ENCODE data around the gene DLGAP5. TPM values are rescaled to one million over a fixed set of nuclear protein-coding genes. Genes with fewer than 3 reads are reported as not detected.
A peak's percentile ranks its signal among the peaks of the same experiment; 100 is the strongest.

Gene DLGAP5
- total RNA-seq, 1 experiment from 2014 or later = 118 TPM

- no peaks in the 10 kb centered on the region for H3K4me1 ChIP-seq (ENCODE audit: insufficient read depth, low read length)
- H3K23me2 ChIP-seq (ENCODE audit: insufficient read length, low read depth, low read length, poor library complexity, severe bottlenecking) = peaks cover 12% of the 10 kb centered on the region
- H3K27me3 ChIP-seq (ENCODE audit: insufficient read depth, low read length) = peaks cover 6% of the 10 kb centered on the region; the same call in 1 of the 2 replicates
- H4K91ac ChIP-seq (ENCODE audit: insufficient read length, low read depth, low read length) = no peak overlapping the region
- Mint-ChIP-seq H3K4me1 (peaks cover 5% of the 10 kb centered on the region in 2 experiments), H3K27ac (peak overlapping the region in 1 of 3 experiments; percentile 44; a peak in 1 of 7 replicates), H3K9me3 (no peaks in the 10 kb centered on the region), H3K36me3 (ENCODE audit: insufficient read depth in 1 of 3, low read depth in 3 of 3) (no peaks in the 10 kb centered on the region), H3K4me3 (no peak overlapping the region), H3K27me3 (ENCODE audit: low read depth) (peaks cover 30% of the 10 kb centered on the region)
- no peak overlapping the region for H2BK12ac ChIP-seq (ENCODE audit: insufficient read length, low read depth, low read length)
- no peak overlapping the region for H3T11ph ChIP-seq (ENCODE audit: low read length)
- no peaks in the 10 kb centered on the region for H3K79me2 ChIP-seq (ENCODE audit: insufficient read depth, low read length)
- H3K56ac ChIP-seq (ENCODE audit: insufficient read length, low read depth, low read length) = no peak overlapping the region
- no peak overlapping the region for H2AK5ac ChIP-seq (ENCODE audit: insufficient read length, low read length)
- no CpG with 5 or more reads among the region's 4 CpGs for WGBS (ENCODE audit: extremely low coverage, insufficient read length, low lambda C conversion rate)
- H4K5ac ChIP-seq (ENCODE audit: insufficient read length, low read depth, low read length) = no peak overlapping the region
- no peak overlapping the region for H2BK120ac ChIP-seq (ENCODE audit: low read depth, low read length, poor library complexity, severe bottlenecking)
- H3K9me3 ChIP-seq (ENCODE audit: control insufficient read depth, low read depth, low read length) = no peaks in the 10 kb centered on the region
- TF ChIP-seq CTCF (conservative IDR thresholded peaks at IDR 0.05) = peak; percentile 48
- no peak overlapping the region for H3K4me2 ChIP-seq (ENCODE audit: insufficient read depth, insufficient read length, low read length)
- no peaks in the 10 kb centered on the region for H4K20me1 ChIP-seq (ENCODE audit: control insufficient read depth, insufficient read depth, insufficient read length)
- no peak overlapping the region for H3K27ac ChIP-seq (ENCODE audit: insufficient read length, low read depth, low read length)
- H4K8ac ChIP-seq (replicated peaks; ENCODE audit: insufficient read length, low read depth, low read length) = no peak overlapping the region
- H3K4ac ChIP-seq (ENCODE audit: low read depth, low read length) = no peak overlapping the region
- no peak overlapping the region for H3K9ac ChIP-seq (ENCODE audit: extremely low read depth, insufficient read length, low read length)
- H2AFZ ChIP-seq (ENCODE audit: low read length) = no peak overlapping the region
- H3K79me1 ChIP-seq (ENCODE audit: insufficient read depth, low read depth, low read length, poor library complexity, severe bottlenecking) = no peaks in the 10 kb centered on the region
- H3K18ac ChIP-seq (ENCODE audit: insufficient read length, low read depth, low read length) = no peak overlapping the region
- H3K14ac ChIP-seq (ENCODE audit: insufficient read depth, low read length) = no peak overlapping the region
- no peak overlapping the region for H2BK15ac ChIP-seq (ENCODE audit: low read depth, low read length)
- H2BK5ac ChIP-seq (ENCODE audit: insufficient read length, low read length) = no peak overlapping the region
- H2BK20ac ChIP-seq (ENCODE audit: low read depth, low read length, poor library complexity, severe bottlenecking) = no peak overlapping the region
- H3K23ac ChIP-seq (ENCODE audit: insufficient read length, low read depth, low read length) = no peak overlapping the region
- DNase-seq = no peak
Observed at GRCh38 chr14:55133416-55133815, 58.0 kb downstream of the DLGAP5 start.

Data from H9 (cell line).